ENCODE data around the gene CAPN10.

Gene CAPN10

DNA sequence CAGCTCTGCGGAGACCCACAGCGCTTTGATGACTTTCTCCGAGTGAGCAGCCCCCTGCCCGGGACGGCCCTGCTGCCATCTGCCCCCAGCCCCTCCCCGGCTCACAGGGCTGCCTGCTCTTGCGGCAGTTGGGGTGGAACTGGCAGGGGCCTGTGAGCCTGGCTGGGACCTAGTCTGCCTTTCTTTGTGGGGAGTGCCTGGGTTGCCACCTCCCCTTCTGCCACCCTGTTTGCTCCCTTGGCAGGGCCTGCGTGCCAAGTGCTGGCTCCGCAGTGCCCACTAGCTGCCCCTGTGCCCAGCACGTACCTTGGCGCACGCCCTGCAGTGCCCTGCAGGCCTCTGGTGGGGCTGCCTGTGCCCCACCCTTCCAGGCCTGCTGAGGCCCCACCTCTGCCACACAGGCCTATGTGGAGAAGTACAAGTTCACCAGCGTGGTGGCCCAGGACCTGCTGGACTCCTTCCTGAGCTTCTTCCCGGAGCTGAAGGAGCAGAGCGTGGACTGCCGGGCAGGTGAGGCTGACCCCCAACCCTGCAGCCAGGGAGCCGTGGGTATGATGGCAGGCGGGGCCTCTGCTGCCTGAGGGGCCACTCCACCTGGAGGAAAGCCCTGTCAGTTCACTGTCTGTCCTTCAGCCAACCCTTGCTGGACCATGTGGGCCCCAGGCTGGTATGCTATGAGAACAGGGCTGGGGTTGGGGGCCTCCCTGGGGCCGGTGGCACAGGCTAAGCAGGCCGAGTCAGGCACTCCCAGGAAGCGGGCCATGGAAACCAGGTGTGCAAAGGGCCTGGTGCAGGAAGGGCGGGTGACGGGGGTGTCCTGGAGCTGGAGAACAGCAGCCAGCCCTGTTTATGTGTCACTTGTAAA is 11.2 kb upstream of the CAPN10 start:
- DNase-seq, result no peak

DNA sequence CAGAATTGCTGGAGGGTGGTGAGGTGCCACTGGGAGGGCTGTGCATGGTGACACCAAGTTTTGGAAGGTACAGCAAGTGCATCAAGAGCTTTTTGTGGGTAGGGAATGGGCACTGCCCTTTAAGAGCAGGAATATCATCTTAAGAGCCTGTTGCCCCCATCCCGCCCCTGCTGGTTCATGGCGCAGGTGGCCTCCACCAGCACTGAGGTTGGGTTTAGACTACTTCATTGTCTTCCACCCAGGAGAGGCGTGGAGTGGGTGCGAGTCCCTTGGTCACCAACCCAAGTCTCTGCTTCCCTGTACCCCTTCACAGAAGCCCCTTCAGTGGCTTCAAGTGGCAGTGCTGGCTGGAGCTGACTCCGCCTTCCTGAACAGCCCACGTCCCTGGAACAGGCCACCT is 10.5 kb upstream of the CAPN10 start:
- no peak for DNase-seq

DNA sequence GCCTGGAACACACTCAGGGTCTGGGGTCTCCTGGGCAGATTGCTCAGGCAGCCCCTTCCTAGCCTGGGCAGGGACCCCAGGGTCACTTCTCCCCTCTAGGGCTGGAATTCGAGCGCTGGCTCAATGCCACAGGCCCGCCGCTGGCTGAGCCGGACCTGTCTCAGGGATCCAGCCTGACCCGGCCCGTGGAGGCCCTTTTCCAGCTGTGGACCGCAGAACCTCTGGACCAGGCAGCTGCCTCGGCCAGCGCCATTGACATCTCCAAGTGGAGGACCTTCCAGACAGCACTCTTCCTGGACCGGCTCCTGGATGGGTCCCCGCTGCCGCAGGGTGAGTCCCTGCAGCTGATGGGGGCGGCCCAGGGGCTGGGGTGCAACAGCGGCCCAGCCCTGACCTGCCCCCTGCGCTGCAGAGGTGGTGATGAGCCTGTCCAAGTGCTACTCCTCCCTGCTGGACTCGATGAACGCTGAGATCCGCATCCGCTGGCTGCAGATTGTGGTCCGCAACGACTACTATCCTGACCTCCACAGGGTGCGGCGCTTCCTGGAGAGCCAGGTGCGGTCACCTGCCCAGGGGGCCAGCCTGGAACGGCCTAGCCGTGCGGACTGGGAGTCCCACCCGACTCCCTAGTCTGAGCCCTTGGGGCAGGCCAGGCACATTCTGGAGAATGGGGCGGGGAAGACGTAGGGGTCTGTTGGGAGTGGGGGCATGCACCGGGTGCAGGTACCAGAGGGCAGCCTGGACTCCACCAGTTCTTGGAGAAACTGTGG is 9.9 kb upstream of the CAPN10 start:
- DNase-seq, result no peak

DNA sequence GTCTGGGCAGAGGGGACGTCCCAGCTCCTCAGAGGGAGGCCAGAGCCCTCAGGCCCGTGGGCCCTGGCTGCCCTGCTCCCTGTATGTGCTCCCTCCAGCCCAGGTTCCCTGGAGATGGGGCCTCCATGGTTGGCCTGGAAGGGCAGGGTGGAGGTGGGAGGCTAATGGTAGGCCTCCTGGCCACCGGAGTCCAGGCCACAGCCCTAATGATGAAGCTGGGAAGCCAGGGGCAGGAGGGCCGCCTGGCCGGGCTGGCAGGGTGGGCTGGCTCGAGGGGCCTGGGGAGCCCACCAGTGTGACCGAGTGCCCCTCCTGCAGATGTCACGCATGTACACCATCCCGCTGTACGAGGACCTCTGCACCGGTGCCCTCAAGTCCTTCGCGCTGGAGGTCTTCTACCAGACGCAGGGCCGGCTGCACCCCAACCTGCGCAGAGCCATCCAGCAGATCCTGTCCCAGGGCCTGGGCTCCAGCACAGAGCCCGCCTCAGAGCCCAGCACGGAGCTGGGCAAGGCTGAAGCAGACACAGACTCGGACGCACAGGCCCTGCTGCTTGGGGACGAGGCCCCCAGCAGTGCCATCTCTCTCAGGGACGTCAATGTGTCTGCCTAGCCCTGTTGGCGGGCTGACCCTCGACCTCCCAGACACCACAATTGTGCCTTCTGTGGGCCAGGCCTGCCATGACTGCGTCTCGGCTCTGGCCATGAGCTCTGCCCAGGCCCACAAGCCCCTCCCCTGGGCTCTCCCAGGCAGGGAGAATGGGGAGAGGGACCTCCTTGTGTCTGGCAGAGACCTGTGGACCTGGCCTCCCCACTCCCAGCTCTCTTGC is 9.0 kb upstream of the CAPN10 start:
- no peak for DNase-seq

DNA sequence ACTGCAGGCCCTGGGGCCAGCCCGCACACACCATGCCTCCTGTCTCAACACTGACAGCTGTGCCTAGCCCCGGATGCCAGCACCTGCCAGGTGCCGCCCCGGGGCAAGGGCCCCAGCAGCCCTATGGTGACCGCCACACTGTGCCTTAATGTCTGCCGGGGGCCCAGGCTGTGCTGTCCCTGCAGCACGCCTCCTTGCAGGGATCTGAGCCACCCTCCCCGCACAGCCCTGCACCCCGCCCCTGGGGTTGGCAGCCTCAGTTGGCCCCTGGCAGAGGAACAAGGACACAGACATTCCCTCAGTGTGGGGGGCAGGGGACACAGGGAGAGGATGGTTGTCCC is 8.5 kb upstream of the CAPN10 start:
- no peak for DNase-seq

DNA sequence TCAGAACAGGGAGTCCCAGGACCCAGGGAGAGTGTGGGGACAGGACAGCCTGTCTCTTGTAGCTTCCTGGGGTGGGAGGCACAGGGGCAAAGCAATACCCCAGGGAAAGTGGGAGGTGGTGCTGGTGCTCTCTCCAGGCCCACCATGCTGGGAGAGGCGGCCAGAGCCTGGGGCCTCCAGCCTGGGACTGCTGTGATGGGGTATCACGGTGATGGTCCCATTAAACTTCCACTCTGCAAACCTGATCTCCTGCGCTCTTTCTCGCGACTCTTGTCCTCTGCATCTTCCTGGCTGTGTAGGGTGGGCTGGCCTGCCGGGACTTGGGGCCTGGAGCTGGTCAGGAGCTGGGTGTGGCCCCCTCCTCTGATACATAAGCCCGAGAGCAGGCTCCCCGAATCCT is 8.0 kb upstream of the CAPN10 start:
- no peak for DNase-seq

DNA sequence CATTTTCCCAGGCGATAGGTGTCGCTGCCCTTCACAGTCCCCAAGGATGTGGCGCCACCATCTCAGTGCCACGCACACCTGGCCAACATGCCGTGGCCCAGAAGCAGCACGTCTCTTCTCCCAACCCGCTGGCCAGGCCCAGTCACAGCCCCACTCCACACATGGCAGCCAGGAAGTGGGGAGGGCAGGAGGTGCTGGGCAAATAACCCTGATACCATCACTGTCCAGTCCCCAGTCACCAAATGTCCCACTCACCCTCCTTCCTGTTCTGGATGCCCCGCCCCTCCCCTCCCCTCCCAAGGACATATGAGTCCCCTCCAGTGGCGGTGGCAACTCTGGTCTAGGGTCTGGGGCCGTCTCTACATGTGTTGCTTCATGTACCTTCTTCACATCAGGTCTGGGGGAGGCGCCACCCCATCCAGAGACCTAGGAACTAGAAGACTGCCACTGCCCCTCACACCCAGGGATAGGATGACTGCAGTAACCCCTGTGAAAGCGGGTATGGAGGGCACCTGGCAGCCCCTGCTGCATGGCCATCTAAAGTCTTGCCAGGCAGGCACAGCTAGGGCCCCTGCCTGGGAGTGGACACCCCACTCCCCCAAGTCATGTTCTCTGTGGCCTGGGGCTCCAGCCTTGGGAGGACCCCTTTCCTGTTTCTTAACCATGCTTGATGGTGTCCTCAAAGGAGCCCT is 7.3 kb upstream of the CAPN10 start:
- no peak for DNase-seq

DNA sequence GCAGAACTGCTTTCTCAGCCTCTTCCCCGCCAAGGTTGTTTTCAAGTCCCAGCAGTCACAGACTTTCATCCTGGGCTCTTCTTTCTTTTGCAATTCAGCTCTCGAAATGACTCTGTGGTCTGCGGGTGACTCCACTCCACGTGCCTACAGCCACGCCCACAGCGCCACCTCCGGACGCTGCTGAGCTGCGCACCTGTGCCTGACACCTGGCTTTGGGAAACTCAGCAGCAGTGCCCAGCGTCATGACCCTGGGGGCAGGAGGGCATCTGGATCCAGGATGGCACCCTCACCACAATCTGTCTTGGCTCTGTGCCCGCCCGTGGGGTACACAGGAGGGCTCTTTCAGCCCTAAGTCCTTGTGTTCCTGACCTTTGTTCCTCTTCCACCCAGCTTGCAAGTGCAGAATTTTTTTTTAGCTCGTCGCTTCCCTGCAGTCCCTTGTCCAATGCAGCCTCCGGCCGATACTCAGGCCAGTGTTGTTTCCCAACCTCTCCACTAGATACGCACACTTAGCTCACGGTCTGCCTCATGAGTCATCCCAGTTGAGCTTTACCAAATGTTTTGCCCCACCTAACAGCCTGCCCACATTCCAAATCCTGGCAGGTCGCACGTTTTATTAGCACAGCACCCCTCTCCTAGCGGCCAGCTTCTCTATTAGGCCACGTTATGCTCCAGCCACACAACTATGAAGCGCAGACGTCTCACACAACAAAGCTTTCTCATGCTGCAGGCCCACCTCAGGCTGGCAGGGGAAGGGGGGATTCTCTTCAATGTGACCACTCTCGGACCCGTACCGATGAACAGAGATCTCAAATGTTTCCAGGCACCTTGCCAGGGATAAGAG is 6.5 kb upstream of the CAPN10 start:
- peak; percentile 79 for DNase-seq

DNA sequence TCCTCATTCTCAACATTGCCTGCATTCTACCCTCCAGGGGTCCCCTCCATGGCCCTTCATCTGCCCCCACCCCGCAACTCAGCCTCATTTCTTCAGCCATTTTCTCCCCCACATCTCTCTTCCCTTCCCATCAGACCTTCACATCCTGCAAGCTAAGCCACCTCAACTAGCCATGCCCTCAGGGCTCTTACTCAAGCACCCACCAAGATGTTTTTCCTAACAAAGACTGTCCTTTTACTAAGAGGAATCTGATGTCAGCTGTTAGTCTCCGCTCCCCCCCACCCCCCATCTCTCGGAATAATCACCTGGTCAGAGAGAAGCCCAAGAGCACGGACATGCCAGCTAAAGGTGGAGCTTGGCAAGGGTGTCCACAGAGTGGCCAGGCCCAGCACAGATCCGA is 4.7 kb upstream of the CAPN10 start:
- no peak for DNase-seq

DNA sequence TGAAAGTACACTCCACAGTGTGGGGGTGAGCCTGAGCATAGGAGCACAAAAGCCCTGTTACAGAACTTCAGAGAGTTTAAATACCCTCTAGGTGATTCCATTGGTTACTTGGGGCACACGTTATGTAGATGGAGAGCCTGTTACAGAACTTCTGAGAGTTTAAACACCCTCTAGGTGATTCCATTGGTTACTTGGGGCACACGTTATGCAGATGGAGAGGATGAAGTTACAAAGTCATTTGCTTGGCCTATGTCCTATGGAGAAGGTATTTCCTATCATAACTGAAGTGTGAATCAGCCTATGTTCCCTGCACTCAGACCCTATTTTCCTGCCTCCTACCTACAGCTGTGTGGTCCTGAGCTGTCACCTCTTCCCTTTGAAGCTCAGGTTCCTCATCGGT is 3.8 kb upstream of the CAPN10 start:
- no peak for DNase-seq

DNA sequence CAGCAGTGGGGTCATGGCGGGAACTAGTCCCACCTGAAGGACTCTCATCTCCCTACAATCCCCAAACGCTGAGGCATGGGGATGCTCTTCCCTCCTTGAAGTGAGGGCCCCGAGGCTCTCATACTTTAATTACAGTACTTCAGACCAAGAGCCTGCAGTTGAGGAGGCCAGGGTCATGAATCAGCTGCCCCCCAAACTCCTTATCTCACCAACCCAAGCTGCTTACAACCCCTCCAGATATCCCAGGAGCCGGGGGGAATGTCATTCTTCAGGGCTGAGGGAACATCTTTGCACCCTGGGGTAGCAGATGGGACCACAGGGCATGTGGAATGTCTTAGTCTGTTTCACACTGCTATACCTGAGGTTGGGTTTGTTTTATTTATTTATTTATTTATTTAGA is 2.8 kb upstream of the CAPN10 start:
- DNase-seq, result no peak

DNA sequence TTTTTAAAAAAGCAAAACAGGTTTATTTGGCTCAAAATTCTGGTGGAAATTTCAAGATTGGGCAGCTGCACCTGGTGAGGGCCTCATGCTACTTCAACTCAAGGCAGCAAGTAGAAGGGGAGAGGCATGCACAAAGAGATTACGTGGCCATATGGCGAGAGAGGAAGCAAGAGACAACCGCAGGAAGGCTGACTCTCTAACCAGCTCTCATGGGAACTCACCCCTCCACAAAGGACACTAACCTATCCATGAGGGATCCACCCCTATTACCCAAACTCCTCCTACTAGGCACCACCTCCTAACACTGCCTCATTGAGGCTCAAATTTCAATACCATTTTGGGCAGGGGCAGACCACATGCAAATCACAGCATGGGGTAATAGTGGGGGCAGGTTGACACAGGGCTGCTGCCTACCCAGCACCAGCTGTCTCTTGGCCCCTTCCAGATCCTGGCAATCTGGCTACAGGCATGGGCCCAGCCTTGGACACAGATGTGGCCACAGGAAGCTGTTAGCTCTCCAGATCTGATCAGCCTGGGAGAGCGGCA is 2.0 kb upstream of the CAPN10 start:
- DNase-seq, result no peak

DNA sequence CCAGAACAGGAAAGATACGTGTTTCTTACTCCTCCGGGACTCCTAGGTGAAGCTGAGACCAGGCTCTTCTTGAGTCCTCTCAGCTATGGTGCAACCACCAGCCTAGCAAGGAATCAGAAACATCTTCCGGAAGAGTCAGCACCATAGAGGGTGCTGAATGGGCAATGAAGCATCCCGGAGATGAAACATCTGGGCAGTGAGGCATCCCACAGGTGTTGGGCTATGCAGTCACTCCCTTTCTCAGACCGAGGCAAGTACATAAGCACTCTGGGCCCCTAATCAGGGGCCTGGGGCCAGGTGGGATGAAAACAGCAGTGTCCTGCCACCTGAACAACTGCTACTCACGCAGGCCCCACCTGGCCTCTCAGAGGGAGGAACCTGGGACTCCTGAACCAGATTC is 1.4 kb upstream of the CAPN10 start:
- DNase-seq, result no peak

DNA sequence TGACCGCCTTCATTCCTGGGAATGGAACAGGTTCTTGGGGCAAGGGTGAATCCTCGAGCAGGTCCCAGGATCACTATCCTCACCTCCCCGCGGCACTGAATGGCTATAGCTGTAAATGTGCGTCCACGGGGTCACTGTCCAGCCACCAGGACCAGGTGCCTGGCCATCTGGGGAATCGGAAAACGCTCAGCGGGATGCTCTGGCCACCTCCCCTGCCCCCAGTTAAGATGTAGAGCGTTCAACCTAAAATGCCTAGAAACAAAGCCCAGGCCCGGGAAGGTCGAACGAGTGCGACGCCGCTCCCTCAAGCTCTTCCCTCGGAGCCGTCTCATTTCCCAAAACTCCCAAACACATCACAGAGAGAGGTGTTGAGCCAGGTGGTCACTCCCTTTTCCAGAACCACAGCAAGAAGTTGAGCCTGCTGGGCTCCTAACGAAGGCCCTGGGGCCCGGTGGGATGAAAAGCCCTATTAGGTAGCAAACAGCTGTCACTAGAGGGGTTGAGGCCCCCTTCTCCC is 795 bp upstream of the CAPN10 start:
- no peak for DNase-seq

DNA sequence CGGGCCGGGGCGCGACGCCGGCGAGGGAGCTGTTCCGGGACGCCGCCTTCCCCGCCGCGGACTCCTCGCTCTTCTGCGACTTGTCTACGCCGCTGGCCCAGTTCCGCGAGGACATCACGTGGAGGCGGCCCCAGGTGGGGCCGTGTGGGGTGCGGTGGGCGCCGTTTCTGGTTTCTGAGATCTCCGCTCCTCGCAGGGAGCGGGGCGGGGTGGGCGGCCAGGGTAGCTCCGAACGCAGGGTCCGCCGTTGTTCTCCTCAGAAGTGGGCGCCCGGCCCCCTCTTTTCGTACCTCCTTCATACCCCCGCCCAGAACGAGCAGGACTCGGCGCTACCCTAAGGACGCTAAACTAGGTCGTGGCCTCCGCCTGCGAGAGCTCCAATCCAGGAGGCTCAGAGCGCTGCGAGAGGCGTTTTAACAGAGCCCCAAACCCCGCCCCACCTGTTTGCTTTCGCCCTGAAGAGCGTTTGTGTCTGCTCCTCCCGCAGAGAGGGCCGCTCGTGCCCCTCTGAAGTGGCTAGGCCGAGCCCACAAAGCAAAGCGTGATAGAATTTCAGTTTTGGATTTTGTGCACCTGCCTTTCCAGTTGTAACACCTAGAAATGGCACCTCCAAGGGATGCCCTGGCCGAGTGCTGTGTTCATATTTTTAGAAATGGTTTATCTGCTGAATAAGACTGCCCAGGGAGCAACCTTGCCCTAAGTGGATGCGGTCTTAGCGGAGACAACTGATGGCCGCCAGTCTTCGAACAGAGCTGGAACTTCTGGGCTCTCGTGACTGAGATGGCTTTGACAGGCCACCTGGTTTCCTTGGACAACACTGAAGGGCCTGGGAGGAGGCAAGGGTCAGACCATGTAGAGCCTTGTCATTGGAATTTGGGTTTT is 626 bp downstream of the CAPN10 start:
- peak; percentile 54 for DNase-seq

DNA sequence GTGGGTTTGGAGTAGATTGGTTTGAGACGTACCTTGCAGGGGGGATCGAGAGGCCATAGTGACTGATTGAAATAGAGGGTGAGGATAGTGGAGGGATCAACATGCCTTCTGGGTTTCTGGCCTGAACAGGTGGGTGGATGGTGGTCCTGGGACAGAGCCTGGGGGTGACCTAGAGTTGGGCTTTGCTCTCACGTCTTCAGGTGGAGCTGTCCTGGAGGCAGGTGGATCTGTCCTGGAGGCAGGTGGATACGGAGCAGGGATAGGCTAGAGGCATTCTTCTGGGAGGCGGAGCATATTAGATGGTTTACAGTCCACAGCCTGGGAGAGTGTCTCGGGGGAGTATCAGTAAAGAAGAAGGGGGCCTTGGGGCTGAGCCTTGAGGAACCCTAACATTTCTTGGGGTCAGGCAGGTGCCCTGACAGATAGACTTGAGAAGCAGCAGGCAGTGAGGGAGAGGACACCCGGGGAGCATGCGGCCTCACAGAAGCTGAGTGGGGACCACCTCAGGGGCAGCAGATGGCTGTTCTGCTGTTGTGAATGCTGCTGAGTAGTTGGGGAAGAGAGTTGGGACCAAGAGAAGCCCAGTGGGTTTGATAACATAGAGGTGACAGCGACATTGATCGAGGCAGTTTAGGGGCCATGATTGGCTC is 1.6 kb downstream of the CAPN10 start:
- DNase-seq, result no peak

DNA sequence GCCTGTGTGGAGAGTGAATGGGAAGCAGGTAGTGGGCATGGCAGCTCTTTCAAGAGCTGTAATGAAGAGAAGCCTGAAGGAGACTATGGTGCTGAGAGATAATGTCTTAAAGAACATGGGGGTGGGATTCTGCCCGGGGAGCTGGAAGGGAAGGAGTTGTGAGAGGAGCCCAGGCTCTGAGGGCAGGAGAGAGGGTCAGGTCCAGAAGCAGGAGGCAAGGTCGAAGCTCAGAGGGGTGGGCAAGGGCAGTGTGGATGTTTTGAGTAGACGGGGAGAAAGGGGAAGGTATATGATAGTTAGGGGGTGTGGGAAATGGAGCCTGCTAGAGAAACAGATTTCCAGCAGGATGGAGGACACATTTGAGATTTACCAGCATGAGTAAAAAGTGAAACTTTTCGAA is 2.1 kb downstream of the CAPN10 start:
- DNase-seq, result no peak

DNA sequence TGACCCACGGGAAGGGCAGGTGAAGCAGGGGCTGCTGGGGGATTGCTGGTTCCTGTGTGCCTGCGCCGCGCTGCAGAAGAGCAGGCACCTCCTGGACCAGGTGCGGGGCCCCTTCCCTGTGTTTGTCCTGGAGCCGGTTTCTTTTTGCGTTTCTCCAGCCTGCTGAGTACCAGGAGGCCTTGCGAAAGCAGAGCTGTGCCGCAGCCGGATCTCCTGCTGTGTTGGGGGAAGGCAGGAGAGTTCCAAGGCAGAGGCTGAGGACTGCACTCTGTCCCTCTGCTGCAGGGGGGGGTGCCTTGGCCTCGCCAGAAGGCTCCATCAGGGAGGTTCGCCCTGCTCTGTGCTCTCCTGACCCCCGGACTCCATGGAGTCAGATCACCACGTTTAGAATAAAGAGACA is 2.8 kb downstream of the CAPN10 start:
- peak; percentile 0 for DNase-seq

DNA sequence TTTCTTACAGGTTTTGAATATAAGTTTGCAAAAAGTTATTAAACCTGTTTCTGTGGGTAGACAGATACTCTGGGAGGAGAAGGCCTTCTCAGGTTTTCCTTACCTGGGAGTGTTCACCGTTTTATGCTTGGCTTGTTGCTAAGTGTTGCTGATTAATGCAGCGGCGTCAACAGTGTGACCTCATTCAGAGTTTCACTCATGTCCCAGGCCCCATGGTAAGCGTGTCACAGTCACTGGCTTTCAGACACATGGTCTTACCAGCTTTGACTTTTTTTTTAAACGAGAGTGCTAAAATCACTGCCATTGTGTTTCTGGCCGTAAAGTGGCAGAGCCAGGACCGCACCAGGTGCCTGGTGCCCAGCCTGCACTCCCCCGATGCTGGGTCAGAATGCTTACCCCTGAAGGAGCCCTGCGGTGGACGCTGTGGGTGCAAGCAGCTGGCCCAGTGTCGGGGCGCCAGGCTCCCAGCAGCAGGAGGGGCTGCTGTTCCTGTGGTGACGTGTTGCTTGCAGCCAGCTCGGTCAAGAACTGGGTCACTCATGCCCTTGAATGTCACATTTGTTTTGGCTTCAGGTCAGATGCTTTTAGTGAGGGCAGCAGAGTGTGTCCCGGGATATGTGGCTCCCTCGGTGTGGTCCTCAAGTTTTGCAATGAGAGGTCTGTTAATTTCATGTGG is 3.5 kb downstream of the CAPN10 start:
- no peak for DNase-seq

All from stimulated activated CD4-positive, alpha-beta T cell treated with anti-CD3 and anti-CD28 coated beads, Interleukin-4, amount 100 ng/mL, for 1 hour (primary cell).